K562 (cell line): ENCODE measurements around the gene XRN2. TPM values are rescaled to one million over a fixed set of nuclear protein-coding genes. Genes with fewer than 3 reads are reported as not detected.

ENCODE experiments used
- ATAC-seq: fragments of 200-7000 bp; cut with Tn5 transposase; 3 replicates; pipeline ENCODE4 v1.9.1; 2020; ENCODE audit warnings: moderate library complexity
- BruUV-seq: library from RNA; stranded (reverse); fragments of 400-500 nt; replicated peaks from 2 replicates; lab custom pipeline; 2021; lab: Mats Ljungman, UMichigan
- CTCF ChIA-PET: fragments of 300-600 bp; formaldehyde crosslinking; extraction: SDS; loops from one replicate; lab custom pipeline; 2021; ENCODE audit warnings: low intra/inter-chr PET ratio; lab: Yijun Ruan, JAX
- POLR2A ChIA-PET: fragments of 300-600, 350-650 bp; sonication (Branson Sonifier 250); formaldehyde crosslinking; extraction: SDS; loops from one replicate; lab custom pipeline; 2021; ENCODE audit warnings: antibody characterized with exemption, inconsistent platforms; lab: Yijun Ruan, JAX
- DNase-seq, 4 experiments: peaks; one replicate each; pipeline versions ENCODE4 v3.0.0 to v3.0.0-alpha.2; 2011 to 2018; ENCODE audit warnings: low spot score in 3 of 4, mixed read lengths in 3 of 4; ENCODE audit errors: extremely low read depth in 1 of 4
- FAIRE-seq: peaks from 2 replicates; lab custom pipeline; 2011; peaks lifted over from hg19 to GRCh38; lab: Jason Lieb, UNC
- H2AFZ ChIP-seq: 2 replicates; pipeline ENCODE4 v1.6.0; 2011; ENCODE audit warnings: low read depth, low read length, control low read depth, inconsistent platforms
- H3K27ac ChIP-seq: fragments of 200-600 bp; 3 replicates; pipeline ENCODE4 v1.8.0; 2011; ENCODE audit warnings: low read depth, mild to moderate bottlenecking, control low read depth, inconsistent platforms, low read length, moderate library complexity, mixed read lengths; ENCODE audit errors: extremely low read depth
- H3K27me3 ChIP-seq, 2 experiments: fragments of 300-600 bp in 1 of 2; 2 replicates in 1 of 2; 3 replicates in 1 of 2; pipeline versions ENCODE4 v1.6.0 to v1.8.0; 2011; ENCODE audit warnings: inconsistent platforms in 2 of 2, low read length in 2 of 2, mild to moderate bottlenecking in 1 of 2, mixed read lengths in 1 of 2, moderate library complexity in 1 of 2; ENCODE audit not compliant: control insufficient read depth in 2 of 2, insufficient read depth in 2 of 2
- H3K36me3 ChIP-seq: fragments of 300-600 bp; 3 replicates; pipeline ENCODE4 v1.8.0; 2011; ENCODE audit warnings: mild to moderate bottlenecking, low read length, inconsistent platforms; ENCODE audit not compliant: control insufficient read depth, insufficient read depth
- H3K4me1 ChIP-seq, 2 experiments: fragments of 200-600 bp in 1 of 2; replicated peaks in 1 of 2; 2 replicates in 1 of 2; 3 replicates in 1 of 2; pipeline versions ENCODE4 v1.5.1 to v1.8.0; 2011; ENCODE audit warnings: inconsistent platforms in 2 of 2, low read length in 2 of 2, mild to moderate bottlenecking in 1 of 2, mixed read lengths in 1 of 2, moderate library complexity in 1 of 2; ENCODE audit not compliant: control insufficient read depth in 2 of 2, insufficient read depth in 2 of 2
- H3K4me2 ChIP-seq: 2 replicates; pipeline ENCODE4 v1.6.1; 2011; ENCODE audit warnings: low read length, control low read depth, inconsistent platforms, mixed read lengths; ENCODE audit not compliant: insufficient read depth
- H3K4me3 ChIP-seq: fragments of 200-600 bp; sonication (generic), shearing (Covaris generic); 2 replicates; pipeline ENCODE4 v1.5.1; 2016; ENCODE audit warnings: control low read depth, inconsistent platforms
- H3K79me2 ChIP-seq: fragments of 200-600 bp; 3 replicates; pipeline ENCODE4 v1.8.0; 2011; ENCODE audit warnings: low read length, inconsistent platforms; ENCODE audit not compliant: control insufficient read depth, insufficient read depth
- H3K9ac ChIP-seq, 2 experiments: 2 replicates each; pipeline versions ENCODE4 v1.6.0 to v1.6.1; 2011; ENCODE audit warnings: low read depth in 2 of 2, low read length in 2 of 2, control low read depth in 1 of 2, inconsistent platforms in 1 of 2, mild to moderate bottlenecking in 1 of 2, mixed read lengths in 1 of 2; ENCODE audit not compliant: insufficient read depth in 1 of 2
- H3K9me1 ChIP-seq: one replicate; pipeline ENCODE4 v1.6.0; 2011; ENCODE audit warnings: inconsistent platforms, mild to moderate bottlenecking, low read length, moderate library complexity; ENCODE audit not compliant: control insufficient read depth, insufficient read depth
- H3K9me3 ChIP-seq: replicated peaks from 2 replicates; pipeline ENCODE4 v1.5.1; 2011; ENCODE audit warnings: low read depth, low read length, inconsistent platforms; ENCODE audit not compliant: control insufficient read depth, insufficient read depth
- H4K20me1 ChIP-seq: replicated peaks from 2 replicates; pipeline ENCODE4 v1.6.1; 2011; ENCODE audit warnings: low read length, inconsistent platforms, mixed read lengths; ENCODE audit not compliant: control insufficient read depth, insufficient read depth
- ELF2 ChIP-seq: fragments of 250-450 bp; sonication (Bioruptor Pico); IDR thresholded peaks from 2 replicates; pipeline ENCODE4 v1.5.0; 2021; ENCODE audit warnings: mild to moderate bottlenecking
- HDAC1 ChIP-seq, 2 experiments: fragments of 450-650 bp; IDR thresholded peaks; 2 replicates each; pipeline ENCODE4 v1.6.1; 2016 to 2017; ENCODE audit warnings: inconsistent platforms in 1 of 2, mild to moderate bottlenecking in 1 of 2, moderate library complexity in 1 of 2
- PHF20 ChIP-seq: fragments of 450-650 bp; IDR thresholded peaks from 2 replicates; pipeline ENCODE4 v1.6.1; 2018; ENCODE audit not compliant: partially characterized antibody
- RBM34 ChIP-seq: fragments of 200-400 bp; formaldehyde crosslinking; IDR thresholded peaks from 2 replicates; pipeline ENCODE4 v1.6.1; 2018; ENCODE audit warnings: low read length, borderline replicate concordance; ENCODE audit not compliant: insufficient read depth
- RUNX1 ChIP-seq: sonication (generic); IDR thresholded peaks from 2 replicates; pipeline ENCODE4 v1.6.1; 2016; ENCODE audit warnings: antibody characterized with exemption, low read depth
- SNIP1 ChIP-seq: fragments of 450-650 bp; IDR thresholded peaks from 2 replicates; pipeline ENCODE4 v1.7.1; 2017; ENCODE audit warnings: low read depth, mild to moderate bottlenecking
- TAF1 ChIP-seq: IDR thresholded peaks from 2 replicates; pipeline ENCODE4 v1.6.1; 2011; ENCODE audit warnings: mild to moderate bottlenecking, low read length, moderate library complexity; ENCODE audit not compliant: insufficient read depth, control insufficient read depth, severe bottlenecking; ENCODE audit errors: extremely low read depth
- ZNF586 ChIP-seq: fragments of 450-650 bp; formaldehyde crosslinking; conservative IDR thresholded peaks from 2 replicates; pipeline ENCODE4 v1.4.0; 2020; ENCODE audit warnings: mild to moderate bottlenecking, moderate library complexity
- WGBS: fragments of 100-300 bp; shearing (Covaris generic); methylation state at CpG from one replicate; pipeline ENCODE4 v1.1.6; 2016; ENCODE audit warnings: low coverage, mixed read lengths; ENCODE audit not compliant: insufficient coverage; ENCODE audit errors: missing lambda C conversion rate; 5-methylcytosine and 5-hydroxymethylcytosine counted together
- in situ Hi-C: fragments of 300-500 bp; cut with MboI; formaldehyde crosslinking; loops from 4 replicates; pipeline ENCODE4 v1.15.0; 2018; ENCODE audit warnings: inconsistent platforms, mixed read lengths
- intact Hi-C: fragments of 100-400 bp; cut with micrococcal nuclease; formaldehyde crosslinking; loops from 2 replicates; pipeline ENCODE4 v1.14.2; 2022
- polyA plus RNA-seq, 8 experiments: library from polyadenylated mRNA; depleted of rRNA in 4 of 8; stranded (reverse) in 5 of 8; unstranded in 3 of 8; fragments of >200 nt; fragmentation: Nextera tagmentation in 2 of 8; fragmentation: Illumina TruSeq in 1 of 8; extraction: Ambion mirVana in 2 of 8; extraction: Trizol in 1 of 8; gene quantifications; 2 replicates each; pipeline versions ENCODE4 v1.2.1 to v1.2.3, GENCODE V29; 2011 to 2014; ENCODE audit warnings: inconsistent platforms in 1 of 8, missing spikeins in 1 of 8
- total RNA-seq, 7 experiments: library from RNA; depleted of rRNA in 6 of 7; stranded (reverse); fragments of >200 nt in 6 of 7; fragmentation: Illumina TruSeq in 2 of 7; extraction: Trizol in 2 of 7; gene quantifications; 2 replicates each; pipeline versions ENCODE4 v1.2.1 to v1.2.3, GENCODE V29; 2011 to 2021; ENCODE audit warnings: low replicate concordance in 1 of 7
- TF ChIP-seq, protein P1 (sequence below): fragments of 250-450 bp; sonication (Bioruptor Pico); IDR thresholded peaks from 2 replicates; pipeline ENCODE4 v1.5.0; 2021; ENCODE audit warnings: mild to moderate bottlenecking, borderline replicate concordance
- TF ChIP-seq, protein P2 (sequence below), 2 experiments: fragments of 450-650 bp; conservative IDR thresholded peaks; 2 replicates each; pipeline ENCODE4 v1.6.1; 2017; ENCODE audit warnings: mild to moderate bottlenecking in 2 of 2, moderate library complexity in 2 of 2
- TF ChIP-seq, protein P3 (sequence below): sonication (generic); formaldehyde crosslinking; IDR thresholded peaks from 2 replicates; pipeline ENCODE4 v1.8.1; 2023; ENCODE audit warnings: mild to moderate bottlenecking, missing genetic modification reagents

Gene XRN2
- total and polyA plus RNA-seq, 9 of the 15 experiments (the other 6 are each of a cell fraction or from before 2014, with no cell fraction given) = 41.8 to 67.3 (median 51.4) TPM

DNA sequence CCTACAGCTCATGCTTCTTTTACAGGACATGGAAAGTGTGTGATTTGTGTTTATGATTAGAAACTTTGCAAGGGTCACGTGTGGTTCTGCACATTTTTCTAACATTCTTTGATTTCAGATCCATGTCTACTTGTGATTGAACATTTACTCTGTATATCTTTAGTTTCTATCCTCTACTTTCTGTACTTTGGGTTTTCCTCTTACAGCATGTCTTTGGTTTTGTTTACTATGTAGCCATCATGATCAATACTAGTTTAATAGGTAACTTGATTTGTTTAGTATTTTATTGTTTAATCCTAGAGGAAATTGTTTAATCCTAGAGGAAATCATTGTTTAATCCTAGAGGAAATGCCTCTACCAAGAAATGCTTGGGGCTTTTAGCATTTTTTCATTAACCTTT, 41.8 kb downstream of the XRN2 start:
- Histone ChIP-seq H3K4me1 (no peaks in the 10 kb centered on the region), H3K9me1 (no peaks in the 10 kb centered on the region)
- TF ChIP-seq, protein P1, sequence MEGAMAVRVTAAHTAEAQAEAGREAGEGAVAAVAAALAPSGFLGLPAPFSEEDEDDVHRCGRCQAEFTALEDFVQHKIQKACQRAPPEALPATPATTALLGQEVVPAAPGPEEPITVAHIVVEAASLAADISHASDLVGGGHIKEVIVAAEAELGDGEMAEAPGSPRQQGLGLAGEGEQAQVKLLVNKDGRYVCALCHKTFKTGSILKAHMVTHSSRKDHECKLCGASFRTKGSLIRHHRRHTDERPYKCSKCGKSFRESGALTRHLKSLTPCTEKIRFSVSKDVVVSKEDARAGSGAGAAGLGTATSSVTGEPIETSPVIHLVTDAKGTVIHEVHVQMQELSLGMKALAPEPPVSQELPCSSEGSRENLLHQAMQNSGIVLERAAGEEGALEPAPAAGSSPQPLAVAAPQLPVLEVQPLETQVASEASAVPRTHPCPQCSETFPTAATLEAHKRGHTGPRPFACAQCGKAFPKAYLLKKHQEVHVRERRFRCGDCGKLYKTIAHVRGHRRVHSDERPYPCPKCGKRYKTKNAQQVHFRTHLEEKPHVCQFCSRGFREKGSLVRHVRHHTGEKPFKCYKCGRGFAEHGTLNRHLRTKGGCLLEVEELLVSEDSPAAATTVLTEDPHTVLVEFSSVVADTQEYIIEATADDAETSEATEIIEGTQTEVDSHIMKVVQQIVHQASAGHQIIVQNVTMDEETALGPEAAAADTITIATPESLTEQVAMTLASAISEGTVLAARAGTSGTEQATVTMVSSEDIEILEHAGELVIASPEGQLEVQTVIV (CRISPR knock-in tag) = no peak
- TF ChIP-seq TAF1 (no peak), RBM34 (no peak), RUNX1 (no peak), HDAC1 (IDR thresholded peaks at IDR 0.05) (no peak), ZNF586 (CRISPR knock-in tag) (no peak), SNIP1 (no peak), PHF20 (no peak), ELF2 (CRISPR knock-in tag) (no peak)
- TF ChIP-seq, protein P2, sequence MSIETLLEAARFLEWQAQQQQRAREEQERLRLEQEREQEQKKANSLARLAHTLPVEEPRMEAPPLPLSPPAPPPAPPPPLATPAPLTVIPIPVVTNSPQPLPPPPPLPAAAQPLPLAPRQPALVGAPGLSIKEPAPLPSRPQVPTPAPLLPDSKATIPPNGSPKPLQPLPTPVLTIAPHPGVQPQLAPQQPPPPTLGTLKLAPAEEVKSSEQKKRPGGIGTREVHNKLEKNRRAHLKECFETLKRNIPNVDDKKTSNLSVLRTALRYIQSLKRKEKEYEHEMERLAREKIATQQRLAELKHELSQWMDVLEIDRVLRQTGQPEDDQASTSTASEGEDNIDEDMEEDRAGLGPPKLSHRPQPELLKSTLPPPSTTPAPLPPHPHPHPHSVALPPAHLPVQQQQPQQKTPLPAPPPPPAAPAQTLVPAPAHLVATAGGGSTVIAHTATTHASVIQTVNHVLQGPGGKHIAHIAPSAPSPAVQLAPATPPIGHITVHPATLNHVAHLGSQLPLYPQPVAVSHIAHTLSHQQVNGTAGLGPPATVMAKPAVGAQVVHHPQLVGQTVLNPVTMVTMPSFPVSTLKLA (conservative IDR thresholded peaks at IDR 0.05) = no peak
- TF ChIP-seq, protein P3, sequence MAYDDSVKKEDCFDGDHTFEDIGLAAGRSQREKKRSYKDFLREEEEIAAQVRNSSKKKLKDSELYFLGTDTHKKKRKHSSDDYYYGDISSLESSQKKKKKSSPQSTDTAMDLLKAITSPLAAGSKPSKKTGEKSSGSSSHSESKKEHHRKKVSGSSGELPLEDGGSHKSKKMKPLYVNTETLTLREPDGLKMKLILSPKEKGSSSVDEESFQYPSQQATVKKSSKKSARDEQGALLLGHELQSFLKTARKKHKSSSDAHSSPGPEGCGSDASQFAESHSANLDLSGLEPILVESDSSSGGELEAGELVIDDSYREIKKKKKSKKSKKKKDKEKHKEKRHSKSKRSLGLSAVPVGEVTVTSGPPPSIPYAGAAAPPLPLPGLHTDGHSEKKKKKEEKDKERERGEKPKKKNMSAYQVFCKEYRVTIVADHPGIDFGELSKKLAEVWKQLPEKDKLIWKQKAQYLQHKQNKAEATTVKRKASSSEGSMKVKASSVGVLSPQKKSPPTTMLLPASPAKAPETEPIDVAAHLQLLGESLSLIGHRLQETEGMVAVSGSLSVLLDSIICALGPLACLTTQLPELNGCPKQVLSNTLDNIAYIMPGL = no peak
- TF ChIP-seq, all 486 proteins: peak for 0
- Histone ChIP-seq H3K36me3 (peaks cover 76% of the 10 kb centered on the region), H2AFZ (no peak overlapping the region), H3K4me3 (no peak overlapping the region), H3K27me3 (no peaks in the 10 kb centered on the region), H3K79me2 (no peaks in the 10 kb centered on the region), H3K9ac (no peak overlapping the region), H3K9me3 (no peaks in the 10 kb centered on the region), H3K4me2 (no peak overlapping the region), H4K20me1 (no peaks in the 10 kb centered on the region), H3K27ac (no peak overlapping the region)
- FAIRE-seq (no peak), DNase-seq (no peak), ATAC-seq (no peak)
- BruUV-seq = no TSS peak
- WGBS = 50% methylated on average over 1 of the region's 1 CpG
- in situ Hi-C loops = no loop called here
- intact Hi-C loops = no loop called here
- ChIA-PET CTCF (no interaction called here), POLR2A (no interaction called here)
